LHCN-M2 (cell line): Measurements from ENCODE around the gene ICOSLG. TPM values are rescaled to one million over a fixed set of nuclear protein-coding genes. Genes with fewer than 3 reads are reported as not detected.
"Not testable (repeated sequence)": the region's sequence is repeated elsewhere in the genome, so short reads cannot be mapped to it uniquely, and the experiment has no call there.

Experiments used
- DNase-seq: peaks from one replicate; pipeline ENCODE4 v3.0.0-alpha.2; 2012; ENCODE audit warnings: low read depth
- polyA plus RNA-seq: library from polyadenylated mRNA; unstranded; fragments of >200 nt; gene quantifications from one replicate; pipeline ENCODE4 v1.2.1, GENCODE V29; 2012; ENCODE audit warnings: missing spikeins
- total RNA-seq: library from RNA; depleted of rRNA; stranded (reverse); fragments of >200 nt; gene quantifications from 2 replicates; pipeline ENCODE4 v1.2.3, GENCODE V29; 2014; rRNA removed

Gene ICOSLG, protein sequence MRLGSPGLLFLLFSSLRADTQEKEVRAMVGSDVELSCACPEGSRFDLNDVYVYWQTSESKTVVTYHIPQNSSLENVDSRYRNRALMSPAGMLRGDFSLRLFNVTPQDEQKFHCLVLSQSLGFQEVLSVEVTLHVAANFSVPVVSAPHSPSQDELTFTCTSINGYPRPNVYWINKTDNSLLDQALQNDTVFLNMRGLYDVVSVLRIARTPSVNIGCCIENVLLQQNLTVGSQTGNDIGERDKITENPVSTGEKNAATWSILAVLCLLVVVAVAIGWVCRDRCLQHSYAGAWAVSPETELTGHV
- under 0.01 TPM in 1 of 2 replicates, not detected in the other for total RNA-seq
- 0.15 TPM for polyA plus RNA-seq

DNA sequence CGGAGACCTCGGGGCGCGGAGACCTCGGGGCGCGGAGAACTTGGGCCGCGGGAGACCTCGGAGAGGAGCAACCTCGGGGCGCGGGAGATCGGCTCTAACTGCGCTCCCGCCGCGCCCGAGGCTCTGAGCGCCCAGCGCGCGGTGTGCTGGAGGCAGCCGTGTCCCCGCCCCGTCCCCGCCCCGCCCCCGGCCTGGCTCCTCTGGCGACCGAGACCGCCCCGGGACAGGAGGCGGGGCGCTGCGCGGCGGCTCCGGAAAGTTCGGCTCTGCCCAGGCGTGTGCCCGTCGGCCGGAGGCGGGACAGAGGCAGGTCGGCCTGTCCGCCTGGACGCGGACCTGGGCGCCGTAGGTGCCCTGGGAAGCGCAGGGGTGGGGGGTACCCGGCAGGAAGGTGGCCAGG lies at the start of gene ICOSLG:
Gene ICOSLG, minus strand, starts transcription at position 102 of the 400 bp plus-strand sequence. CDS start 126 bp downstream, outside the sequence.
- not testable (repeated sequence) for DNase-seq

DNA sequence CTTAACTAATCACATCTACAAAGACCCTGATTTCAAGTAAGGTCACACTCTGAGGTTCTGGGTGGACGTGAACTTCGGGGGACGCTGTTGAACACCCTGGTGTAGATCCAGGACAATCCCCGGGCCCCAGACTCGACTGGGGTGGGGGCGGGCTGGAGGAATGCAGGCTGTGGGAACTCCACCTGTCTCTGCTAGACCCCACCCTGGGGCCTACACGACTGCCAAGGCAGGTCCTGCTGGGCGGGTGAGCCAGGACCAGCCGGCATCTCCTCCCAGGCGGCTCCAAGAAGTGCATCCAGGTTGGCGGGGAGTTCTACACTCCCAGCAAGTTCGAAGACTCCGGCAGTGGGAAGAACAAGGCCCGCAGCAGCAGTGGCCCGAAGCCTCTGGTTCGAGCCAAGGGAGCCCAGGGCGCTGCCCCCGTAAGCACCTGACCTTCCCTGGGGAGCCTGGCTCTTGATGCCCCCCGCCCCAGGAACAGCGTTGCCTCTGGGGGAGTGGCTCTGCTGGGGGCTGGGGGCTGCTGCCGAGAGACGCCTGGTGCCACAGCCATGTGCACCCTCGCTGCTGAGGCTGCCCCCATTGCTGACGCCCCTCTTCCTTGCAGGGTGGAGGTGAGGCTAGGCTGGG lies 48.8 kb upstream of the ICOSLG start:
- no peak for DNase-seq

DNA sequence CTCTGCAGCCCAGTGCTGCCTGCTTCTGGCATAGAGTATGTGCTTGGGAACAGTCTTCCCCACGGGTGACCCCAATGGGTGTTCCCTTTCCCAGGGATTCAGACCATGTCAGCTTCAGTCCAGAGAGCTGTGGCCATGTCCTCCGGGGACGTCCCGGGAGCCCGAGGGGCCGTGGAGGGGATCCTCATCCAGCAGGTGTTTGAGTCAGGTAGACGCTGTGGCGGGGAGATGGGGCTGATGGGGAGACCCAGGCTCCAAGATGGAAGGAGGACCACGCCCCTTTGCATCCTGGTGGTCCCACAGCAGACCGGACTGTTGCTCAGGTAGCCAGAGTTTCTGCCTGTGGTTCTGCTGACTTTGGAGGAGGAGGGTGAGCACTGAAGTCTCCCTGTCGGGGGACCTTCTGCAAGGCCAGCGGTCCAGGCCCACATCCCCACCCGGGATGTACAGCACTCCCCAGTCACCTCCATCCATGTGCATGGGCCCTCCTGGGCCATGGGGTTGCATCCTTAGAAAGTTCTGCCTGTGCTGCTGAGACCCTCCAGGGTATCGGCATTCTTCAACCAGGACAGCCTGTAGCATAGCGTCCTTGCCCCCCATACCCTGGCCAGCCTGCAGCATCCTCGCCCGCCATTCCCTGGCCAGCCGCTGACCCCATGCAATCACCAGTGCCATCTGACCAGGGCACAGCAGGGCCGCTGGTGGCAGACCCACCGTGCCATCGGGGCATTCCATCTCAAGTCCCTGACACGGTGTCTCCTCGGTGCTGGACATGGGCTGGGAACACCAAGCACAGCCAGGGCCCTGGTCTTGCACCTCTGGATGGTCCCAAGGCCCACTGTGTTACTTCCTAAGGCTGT lies 47.7 kb upstream of the ICOSLG start:
- no peak for DNase-seq

DNA sequence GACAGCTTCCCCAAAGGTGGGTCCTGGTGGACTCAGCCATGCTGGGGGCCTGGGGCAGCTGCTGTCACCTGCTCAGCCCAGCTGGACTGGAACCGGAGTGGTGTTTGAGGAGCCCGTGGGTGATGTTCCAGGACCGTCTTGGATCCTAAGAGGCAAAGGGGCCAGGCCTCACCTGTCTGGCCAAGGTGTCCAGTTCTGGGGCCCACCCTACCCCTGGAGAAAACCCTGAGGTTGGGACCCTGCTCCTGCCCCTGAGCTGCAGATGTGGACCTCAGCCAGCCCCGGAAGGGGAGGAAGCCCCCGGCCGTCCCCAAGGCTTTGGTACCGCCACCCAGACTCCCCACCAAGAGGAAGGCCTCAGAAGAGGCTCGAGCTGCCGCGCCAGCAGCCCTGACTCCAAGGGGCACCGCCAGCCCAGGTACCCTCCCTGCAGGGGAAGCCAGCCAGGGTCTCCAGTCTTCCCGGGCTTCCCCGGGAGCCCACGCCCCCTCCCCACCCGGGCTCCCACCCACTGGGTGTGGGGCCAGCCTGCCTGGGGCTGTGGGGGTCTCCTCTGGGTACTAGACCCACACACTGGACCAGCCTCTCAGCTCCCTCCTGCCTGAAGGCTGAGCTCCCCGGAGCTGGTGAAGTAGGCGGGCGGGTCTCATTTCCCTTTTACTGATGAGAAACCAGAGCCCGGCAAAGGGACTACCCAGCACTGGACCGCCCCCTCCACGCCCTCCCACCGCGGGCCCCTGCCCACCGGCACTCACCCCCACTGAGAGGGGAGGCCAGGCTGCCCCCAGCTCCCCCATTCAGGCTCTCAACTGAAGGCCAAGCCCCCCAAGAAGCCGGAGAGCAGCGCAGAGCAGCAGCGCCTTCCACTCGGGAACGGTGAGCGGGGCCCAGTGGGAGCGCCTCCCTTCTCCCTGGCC lies 46.2 kb upstream of the ICOSLG start:
- no peak for DNase-seq

DNA sequence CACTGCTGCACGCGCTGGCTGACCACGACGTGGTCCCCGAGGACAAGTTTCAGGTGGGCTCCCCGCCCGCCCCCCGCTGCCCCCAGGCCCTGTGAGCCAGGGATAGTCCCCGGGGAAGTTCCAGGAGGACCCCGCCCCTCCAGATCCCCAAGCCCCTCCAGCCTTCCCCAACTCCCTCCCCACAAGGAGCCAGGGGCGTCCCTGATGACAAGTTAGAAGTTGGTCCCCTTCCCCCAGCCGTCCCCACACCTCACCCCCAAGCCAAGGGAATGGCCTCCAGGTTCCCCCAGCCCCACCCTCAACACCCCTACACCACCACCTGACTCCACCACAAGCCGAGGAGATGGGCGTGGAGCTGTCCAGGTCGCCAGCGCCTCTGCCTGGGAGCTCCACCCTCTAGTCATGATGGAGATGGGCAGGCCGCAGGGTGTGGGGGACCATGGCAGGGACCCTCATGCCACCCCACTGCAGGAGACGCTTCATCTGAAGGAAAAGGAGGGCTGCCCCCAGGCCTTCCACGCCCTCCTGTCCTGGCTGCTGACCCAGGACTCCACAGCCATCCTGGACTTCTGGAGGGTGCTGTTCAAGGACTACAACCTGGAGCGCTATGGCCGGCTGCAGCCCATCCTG lies 45.5 kb upstream of the ICOSLG start:
- DNase-seq: no peak

DNA sequence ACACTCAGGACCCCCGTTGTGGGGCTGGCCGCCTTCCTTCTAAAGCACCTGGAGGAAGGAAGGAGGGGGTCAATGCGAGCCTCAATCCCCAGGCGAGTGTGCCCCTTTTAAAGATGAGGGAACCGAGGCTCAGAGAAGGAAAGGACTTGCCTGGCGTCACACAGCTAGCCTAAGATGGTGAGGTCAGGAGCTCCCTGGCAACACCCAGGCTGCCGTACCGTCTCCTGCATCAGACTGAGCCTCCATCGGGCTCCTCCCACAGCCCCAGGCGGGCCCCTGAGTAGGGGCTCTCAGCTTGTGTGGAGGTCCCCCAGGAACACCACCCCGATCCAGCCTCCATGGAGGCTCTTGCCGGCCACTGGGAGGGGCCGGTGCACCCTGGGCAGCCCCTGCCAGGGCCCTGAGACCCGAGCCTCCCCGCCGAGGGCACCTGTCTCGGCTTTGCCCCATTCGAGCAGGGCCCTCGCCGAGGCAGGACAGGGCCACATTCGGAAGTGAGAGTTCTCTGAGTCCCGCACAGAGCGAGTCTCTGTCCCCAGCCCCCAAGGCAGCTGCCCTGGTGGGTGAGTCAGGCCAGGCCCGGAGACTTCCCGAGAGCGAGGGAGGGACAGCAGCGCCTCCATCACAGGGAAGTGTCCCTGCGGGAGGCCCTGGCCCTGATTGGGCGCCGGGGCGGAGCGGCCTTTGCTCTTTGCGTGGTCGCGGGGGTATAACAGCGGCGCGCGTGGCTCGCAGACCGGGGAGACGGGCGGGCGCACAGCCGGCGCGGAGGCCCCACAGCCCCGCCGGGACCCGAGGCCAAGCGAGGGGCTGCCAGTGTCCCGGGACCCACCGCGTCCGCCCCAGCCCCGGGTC lies 44.6 kb upstream of the ICOSLG start, which contains the start of gene AIRE:
Gene AIRE, plus strand, starts transcription at position 739 of the 855 bp plus-strand sequence. CDS start 131 bp downstream, outside the sequence.
- peak; percentile 18 for DNase-seq

DNA sequence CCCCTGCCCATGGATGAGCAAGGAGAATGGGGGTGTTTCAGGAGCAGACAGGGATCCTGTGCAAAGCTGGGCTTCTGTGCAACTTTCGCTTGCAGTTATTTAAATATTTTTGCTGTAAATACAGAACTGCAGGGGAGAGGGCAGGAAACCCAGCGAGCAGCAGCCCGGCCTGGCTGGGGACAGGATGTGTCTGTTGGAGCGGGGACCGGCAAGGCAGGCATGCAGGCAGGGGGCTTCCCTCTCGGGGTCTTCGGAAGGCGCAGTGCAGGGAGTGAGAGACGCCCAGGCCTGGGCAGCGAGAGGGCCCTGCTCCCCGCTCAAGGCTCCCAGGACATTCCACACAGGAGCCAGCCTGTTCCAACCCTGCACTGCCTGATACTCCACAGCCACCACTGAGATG lies 43.2 kb upstream of the ICOSLG start:
- no peak for DNase-seq

DNA sequence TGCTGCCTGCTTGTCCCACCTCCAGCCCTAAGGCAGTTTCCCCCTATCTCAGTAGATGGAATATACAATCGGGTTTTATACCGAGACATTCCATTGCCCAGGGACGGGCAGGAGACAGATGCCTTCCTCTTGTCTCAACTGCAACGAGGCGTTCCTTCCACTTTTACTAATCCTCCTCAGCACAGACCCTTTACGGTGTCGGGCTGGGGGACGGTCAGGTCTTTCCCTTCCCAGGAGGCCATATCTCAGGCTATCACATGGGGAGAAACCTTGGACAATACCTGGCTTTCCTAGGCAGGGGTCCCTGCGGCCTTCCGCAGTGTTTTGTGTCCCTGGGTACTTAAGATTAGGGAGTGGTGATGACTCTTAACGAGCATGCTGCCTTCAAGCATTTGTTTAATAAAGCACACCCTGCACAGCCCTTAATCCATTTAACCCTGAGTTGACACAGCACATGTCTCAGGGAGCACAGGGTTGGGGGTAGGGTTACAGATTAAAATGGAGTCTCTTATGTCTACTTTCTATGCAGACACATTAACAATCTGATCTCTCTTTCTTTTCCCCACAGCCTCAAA lies 42.6 kb upstream of the ICOSLG start:
- DNase-seq: not testable (repeated sequence)

DNA sequence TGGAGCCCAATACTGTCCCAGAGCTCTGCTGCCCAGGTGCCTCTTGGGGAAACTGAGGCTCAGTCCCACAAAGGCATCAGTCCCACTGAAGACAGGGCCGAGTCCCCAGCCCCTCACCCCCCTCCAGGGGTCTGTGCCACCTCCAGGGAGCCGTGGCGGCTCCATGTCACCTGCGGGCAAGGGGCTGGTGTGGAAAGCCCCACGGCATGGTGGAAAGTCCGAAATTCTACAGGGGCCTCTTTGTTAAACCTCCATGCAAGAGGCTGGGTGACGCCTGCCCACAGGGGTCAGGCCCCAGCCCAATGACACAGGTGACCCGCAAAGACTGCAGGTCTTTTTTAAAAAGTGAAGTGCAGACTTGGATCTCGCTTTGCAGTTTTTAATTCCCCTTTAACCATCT lies 41.6 kb upstream of the ICOSLG start:
- DNase-seq: no peak

DNA sequence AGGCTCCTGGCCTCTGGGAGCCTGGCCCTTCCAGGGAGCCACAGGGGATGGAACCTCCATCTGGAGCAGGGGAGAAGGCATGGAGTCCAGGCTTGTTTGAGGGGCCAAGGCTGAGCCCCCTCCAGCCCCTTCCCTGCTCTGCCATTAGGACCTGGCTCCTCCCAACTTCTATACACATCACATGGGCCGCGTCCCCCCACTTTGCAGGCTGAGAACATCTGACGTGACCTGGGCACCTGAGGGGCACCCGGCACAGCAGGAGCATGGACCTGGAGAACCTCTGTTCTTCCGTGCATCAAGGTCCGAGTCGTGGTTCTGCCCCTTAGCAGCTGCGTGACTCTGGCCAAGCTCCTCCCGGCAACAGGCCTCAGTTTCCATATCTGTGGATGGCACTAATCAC lies 41.1 kb upstream of the ICOSLG start:
- DNase-seq: no peak

DNA sequence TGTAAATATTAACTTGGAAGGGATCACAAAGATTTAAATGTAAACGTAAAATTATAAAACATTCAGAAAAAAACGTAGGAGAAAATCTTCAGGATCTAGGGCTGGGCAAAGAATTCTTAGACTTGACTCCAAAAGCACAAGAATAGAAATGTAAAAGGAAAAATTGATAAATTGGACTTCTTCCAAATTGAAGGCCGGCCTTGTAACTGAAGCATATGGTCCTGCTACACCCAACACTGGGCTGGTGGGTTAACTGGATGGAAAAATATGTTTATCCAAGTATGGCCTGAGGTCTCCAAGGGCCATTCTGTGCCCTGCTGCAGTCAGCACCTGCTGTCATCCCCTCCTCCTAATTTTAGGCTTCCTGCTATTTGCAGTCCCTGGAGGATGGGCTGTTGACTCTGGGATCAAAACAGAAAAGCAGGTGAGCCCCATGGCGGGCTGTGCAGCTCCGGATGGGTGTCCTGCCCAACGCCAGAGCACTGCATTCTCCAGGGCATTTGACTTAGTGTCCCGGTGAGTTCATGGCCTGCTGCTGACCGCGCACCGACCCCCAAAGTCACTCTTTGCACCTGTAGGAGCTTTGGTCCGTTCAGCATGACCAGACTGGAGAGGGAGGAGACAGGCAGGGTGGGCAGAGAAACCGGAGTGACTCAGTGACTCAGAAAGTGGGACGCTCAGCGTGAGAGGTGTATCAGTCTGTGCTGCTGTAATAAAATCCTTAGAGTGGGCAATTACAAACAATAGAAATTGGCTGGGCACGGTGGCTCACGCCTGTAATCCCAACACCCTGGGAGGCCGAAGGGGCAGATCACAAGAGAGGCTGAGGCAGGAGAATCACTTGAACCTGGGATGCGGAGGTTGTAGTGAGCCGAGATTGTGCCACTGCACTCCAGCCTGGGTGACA lies 38.9 kb upstream of the ICOSLG start:
- DNase-seq: no peak

DNA sequence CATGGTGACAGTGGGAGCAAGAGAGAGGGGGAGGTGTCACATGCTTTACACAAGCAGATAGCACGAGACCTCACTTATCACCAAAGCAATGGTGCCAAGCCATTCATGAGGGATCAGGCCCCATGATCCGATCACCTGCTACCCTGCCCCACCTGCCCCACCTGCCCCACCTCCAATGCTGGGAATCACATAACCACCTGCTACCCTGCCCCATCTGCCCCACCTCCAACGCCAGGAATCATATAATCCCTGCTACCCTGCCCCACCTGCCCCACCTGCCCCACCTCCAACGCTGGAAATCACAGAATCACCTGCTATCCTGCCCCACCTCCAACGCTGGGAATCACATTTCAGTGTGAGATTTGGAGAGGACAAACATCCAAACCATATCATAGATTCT lies 34.3 kb upstream of the ICOSLG start:
- DNase-seq: no peak

DNA sequence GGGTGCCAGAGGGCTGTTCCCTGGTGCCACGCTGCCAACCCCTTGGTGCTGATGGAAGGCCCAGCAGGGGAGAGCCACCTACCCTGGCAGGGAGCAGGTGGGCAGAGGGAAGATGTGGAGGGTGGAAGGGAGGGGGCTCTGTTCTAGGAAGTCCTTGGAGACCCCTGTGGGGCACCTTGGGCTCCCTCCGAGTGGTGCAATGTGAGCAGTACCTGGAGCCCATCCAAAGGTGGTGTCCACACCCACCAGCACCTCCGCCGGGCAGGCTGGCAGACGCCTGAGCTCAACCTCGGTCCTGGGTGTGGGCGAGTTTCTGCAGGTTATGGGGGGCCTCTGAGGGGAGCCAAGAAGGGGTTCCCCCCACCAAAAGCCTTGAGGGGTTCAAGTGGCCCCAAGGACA lies 32.3 kb upstream of the ICOSLG start:
- no peak for DNase-seq

DNA sequence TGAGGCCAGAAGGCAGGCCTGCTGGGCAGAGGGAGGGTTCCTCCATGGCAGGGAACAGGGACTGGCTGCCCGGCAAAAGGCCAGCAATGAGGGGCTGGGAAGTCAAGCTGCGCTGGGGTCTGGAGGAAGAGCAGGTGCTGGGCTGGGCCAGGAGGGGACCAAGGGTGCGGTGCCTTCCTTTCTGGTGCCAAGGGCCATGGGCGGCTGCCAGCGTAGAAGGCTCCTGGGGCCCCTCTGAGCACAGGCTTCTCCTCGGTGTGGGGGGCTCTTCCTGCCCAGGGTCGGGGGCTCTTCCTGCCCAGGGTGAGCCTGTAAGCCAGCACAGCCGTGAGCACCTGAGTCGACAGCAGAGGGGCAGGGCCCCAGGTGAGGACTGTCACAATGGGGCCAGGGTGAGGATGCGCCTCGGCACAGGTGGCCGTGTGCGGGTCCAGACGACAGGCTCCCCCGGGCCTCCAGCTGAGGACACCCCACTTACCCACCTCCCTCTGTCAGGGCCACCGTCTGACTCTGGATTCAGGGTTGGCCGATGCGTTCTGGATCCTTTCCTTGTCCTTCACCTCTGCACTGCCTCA lies 31.6 kb upstream of the ICOSLG start:
- no peak for DNase-seq

DNA sequence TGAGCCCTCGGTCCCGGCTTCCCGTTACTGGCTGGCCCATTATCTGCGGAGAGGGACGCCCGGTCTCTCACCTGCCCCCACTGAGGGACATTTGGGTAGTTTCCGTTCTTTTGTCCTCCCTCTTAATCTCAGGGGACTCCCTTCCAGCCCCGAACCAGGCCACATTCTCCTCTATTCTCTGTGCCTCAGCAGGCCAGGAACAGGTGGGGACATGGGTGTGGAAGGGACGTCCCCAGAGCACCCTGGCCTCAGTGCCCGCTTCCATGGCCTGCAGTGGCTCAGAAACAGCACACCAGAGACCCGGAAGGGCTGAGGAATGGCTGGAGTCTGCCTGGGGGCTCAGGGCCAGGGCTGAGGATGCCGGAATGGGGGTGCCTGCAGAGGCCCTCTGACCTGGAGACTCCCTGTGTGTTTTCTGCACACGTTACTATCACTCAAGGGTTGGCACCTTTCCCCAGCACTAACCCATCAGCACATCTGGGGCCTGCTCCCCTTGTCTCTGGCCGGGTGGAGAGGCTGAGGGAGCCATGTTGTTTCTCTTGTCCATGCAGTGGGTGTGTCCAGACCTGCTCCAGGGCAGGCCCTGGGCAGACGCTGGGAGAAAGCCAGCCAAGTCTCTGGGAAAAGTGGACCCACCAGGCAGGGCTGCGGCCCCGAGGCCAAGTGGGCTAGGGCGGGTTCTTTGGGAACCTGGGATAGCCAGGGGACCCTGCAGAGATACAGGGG lies 31.0 kb upstream of the ICOSLG start:
- DNase-seq: no peak

DNA sequence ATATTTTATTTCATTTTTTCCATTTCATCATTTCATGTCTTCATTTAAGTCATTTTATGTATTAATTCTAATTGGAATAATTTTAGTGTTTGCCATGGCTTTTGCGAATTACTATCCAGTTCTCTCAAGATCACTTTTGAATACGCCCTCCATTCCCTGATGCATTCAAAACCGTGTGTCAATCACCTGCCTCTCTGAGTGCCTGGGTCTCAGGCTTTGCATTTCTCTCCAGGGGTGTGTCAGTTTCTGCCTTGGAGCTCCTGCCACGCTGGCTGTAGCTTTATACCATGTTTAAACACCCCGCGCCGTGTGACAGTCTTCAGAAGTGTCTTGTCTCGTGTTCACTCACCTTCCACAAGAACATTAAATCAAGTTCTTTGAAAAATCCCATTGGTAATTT lies 28.3 kb upstream of the ICOSLG start:
- no peak for DNase-seq

DNA sequence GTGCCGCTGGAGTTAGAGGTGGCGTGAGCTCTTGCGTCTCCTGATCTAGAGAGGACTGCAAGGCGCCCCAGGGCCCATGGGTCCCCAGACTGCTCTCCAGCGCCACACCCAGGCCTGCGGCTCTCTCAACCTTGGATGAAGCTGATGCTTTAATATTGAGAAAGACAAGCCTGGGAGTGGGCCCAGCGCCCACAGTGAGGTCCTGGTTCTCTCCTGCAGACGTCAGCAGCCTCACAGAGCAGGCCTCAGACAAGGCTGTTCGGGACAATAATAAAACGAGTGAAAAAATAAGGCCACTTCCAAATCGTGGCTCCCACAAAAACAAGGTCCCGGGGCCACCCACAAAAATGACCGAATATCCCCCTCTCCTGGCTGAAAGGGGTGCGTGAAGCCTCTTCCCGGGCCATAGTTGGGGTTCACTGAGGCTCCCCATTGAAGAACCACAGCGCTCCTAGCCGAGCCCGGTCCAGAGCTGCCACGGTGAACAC lies 27.0 kb upstream of the ICOSLG start:
- no peak for DNase-seq
